Limb (tissue), 2 donors: Measurements from ENCODE around the gene HNRNPLL.

Source experiments
- DNase-seq, 2 donors: peaks; one replicate each; pipeline ENCODE4 v3.0.0-alpha.2; 2016; ENCODE audit errors: extremely low spot score in 2 of 2

Gene HNRNPLL

GRCh38 chr2:38529208-38529607, 73.5 kb downstream of the HNRNPLL start:
- DNase-seq: no peak

DNA sequence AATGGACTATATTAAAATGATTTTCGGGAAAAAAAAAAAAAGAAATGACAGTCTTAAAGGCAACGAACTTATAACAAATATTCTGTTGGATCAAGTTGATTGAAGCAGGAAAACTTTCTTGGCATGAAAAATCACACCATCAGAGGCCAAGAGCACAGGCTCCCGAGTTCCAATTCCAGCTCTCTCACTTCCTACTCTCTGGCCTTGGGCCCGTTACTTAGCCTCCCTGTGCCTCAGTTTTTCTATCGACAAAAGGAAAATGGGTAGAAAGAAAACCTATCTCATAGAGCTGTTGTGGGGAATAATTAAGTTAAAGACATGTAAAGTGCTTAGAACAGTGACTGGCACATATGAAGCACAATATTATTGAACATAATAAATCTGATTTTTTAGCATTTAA, 74.2 kb downstream of the HNRNPLL start:
- DNase-seq: no peak

GRCh38 chr2:38528008-38528442, 74.7 kb downstream of the HNRNPLL start:
- DNase-seq: peak; percentile 49 to 78

DNA sequence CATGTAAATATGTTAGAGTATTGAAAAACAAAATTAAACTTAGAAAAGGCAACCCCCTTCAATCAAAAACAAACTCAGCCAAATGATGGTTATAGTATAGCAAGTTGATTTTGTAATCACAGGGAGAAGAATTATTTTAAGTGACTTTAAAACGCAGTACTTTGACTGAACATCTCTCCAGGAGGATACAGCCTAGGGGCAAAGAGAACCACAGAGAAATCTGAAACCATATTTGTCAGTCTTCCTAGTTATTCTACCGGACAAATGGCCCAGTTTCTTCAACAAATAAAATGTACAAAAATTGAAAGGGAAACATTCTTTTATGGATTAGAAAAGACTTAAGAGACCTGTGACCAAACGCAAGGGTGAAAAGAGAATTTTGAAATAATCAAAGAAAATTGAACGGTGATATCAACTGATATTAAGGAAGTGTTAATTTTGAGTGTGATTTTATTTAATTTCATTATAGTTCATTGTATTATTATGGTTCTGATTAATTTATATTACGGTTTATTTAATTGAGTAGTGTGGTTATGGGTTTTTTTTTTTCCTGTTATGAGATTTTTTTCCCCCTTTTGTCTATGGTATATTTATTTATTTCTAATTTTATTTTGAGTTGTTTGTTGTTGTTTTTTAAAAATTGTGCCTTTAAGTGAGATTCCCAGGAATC, 75.3 kb downstream of the HNRNPLL start:
- no peak for DNase-seq

DNA sequence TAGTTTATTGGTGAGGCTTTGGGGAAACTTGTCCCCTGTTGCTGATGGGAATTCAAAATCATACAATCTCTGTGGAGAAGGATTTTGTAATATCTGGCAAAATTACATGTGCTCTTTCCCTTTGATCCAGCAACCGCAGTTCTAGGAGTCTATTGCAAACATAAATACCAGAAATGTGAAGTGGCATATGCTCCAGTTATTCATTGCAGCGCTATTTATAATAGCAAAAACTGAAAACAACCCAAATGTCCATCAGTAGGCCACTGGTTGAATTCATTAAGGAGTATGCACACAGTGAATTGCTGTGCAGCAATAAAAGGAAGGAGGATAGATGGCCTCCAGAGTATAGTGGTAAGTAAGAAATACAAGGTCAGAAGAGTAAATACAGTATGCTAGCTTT, 76.5 kb downstream of the HNRNPLL start:
- DNase-seq: no peak

DNA sequence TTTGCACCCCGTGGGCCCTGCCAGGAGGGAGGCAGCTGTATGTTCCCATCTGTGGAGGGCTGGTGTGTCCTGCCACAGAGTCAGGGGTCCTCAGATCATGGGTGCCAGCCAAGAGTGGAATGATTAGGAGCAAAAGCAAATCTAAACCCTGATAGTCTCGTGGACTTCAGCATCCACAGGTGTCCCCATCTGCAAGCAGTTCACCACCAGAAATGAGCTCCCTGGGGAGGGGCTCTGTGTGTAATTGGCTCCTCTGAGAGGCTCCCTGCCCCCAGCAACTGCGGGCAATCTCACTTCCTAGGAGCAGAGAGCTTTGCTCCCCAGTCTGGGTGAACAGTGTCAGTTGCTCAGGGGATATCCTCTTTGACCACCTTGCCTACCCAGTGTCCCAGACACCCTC, 78.1 kb downstream of the HNRNPLL start:
- no peak for DNase-seq

DNA sequence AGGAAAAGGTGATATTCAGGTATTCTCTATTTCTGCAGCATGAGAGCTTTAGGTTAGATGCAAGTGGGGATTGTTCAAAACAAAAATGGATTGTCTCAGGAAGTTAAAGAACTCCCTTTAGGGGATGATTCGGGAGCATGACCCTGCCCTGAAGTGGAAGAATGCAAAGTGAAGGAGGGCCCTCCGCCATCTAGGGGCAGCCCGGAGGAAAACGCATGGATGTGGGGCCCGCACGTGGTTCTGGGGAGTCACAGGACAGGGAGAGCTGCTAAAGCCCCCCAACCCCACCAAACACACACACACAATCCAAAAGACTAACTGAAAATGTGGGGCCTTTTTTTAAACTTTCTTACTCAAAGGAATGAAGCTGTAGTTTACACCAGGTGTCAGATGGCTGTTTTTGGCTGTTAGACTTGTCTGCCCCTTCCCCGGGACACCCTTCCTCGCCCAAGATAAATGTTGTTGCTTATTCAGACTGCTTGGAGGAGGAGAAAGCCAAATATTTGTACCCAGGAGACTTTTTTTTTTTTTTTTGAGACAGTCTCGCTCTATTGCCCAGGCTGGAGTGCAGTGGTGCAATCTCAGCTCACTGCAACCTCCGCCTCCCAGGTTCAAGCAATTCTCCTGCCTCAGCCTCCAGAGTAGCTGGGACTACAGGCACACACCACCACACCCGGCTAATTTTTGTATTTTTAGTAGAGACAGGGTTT, 78.8 kb downstream of the HNRNPLL start:
- no peak for DNase-seq

GRCh38 chr2:38522754-38523349, 79.9 kb downstream of the HNRNPLL start:
- no peak for DNase-seq

GRCh38 chr2:38521835-38522234, 80.9 kb downstream of the HNRNPLL start:
- no peak for DNase-seq

DNA sequence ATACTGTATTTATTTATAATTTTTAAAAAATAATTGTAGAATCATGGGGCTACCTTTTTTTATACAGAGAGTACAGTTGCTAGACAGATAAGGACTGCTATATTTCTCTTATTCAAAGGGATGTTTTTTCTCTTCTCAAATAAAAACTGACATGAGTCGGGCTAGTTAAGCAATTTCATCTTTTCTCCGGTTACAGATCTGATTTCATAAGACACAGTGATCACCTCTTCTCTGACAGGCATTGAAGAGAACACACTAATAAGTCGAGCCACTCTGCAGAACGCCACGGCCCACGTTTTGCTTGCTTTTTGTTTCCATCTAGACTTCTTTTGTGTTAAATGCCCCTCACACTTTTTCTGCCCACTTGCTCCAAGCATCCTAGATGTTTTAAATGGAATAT, 85.4 kb downstream of the HNRNPLL start:
- no peak for DNase-seq

GRCh38 chr2:38516526-38516925, 86.2 kb downstream of the HNRNPLL start:
- DNase-seq: no peak

DNA sequence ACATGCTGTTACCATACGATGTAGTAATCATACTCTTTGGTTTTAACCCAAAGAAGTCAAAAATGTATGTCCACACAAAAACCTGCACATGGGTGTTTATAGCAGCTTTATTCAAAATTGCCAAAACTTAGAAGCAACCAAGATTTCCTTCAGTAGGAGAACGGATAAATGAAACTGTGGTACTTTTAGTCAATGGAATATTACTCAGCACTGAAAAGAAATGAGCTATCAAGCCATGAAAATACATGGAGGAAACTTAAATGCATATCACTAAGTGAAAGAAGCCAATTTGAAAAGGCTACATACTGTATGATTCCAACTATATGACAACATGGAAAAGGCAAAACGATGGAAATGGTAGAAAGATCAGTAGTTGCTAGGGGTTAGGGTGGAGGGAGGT, 86.6 kb downstream of the HNRNPLL start:
- no peak for DNase-seq

DNA sequence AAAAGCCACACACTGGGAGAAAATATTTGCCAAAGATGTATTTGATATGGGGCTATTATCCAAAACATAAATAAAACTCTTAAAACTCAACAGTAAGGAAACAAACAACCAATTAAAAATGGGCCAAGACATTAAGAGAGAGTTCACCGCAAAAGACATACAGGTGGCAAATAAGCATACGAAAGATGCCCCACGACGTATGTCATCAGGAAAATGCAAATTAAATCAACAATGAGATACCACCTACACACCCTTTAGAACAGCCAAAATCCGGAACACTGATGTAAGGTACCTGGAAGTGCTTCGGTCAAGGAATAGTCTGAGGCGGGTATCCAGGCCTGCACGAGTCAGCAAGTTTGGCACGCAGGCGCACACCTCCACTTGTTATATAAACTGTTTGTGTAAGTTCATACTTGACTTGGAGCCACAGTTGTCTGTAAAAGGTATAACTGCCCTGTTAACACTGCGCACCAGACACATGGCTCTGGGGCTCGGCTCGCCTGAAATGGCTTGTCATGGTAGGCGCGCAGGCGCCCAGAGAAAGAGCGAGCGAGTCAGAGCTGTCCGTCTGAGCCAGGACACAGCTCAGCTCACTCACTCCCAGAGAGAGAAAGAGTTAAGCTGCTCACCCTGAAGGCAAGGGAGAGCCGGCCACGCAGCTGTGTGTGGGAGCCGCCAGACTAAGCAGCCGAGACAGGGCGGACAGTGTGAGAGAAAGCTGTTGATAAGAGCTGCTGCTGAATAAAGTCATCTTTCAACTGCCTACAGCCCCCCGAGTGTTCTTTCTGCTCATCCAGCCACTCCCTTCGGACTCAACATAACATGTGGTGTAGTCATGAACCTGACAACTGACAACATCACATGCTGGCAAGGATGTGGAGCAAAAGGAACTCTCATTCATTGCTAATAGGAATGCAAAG, 87.3 kb downstream of the HNRNPLL start:
- no peak for DNase-seq

DNA sequence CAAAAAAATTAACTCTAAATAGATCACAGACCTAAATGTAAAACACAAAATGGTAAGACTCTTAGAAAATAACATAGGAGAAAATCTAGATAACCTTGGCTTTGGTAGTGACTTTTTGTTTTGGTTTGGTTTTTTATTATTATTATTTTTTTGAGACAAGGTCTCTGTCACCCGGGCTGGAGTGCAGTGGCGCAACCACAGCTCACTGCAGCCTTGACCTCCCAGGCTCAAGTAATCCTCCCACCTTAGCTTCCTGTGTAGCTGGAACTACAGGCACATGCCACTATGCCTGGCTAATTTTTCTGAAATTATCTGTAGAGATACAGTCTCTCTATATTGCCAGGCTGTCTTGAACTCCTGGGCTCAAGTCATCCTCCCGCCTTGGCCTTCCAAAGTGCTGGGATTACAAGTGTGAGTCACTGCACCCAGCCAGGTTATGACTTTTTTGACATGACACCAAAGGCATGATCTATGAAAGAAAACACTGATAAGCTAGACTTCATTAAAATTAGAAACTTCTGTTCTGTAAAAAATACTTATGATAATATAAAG, 88.0 kb downstream of the HNRNPLL start:
- no peak for DNase-seq

GRCh38 chr2:38512211-38512610, 90.5 kb downstream of the HNRNPLL start:
- no peak for DNase-seq
